NCI-H510A (cell line): ENCODE measurements around the gene LARP4B.

ENCODE experiments used
- DNase-seq: peaks from one replicate; lab custom pipeline; 2025; lab: John Stamatoyannopoulos, UW

LARP4B gene

DNA sequence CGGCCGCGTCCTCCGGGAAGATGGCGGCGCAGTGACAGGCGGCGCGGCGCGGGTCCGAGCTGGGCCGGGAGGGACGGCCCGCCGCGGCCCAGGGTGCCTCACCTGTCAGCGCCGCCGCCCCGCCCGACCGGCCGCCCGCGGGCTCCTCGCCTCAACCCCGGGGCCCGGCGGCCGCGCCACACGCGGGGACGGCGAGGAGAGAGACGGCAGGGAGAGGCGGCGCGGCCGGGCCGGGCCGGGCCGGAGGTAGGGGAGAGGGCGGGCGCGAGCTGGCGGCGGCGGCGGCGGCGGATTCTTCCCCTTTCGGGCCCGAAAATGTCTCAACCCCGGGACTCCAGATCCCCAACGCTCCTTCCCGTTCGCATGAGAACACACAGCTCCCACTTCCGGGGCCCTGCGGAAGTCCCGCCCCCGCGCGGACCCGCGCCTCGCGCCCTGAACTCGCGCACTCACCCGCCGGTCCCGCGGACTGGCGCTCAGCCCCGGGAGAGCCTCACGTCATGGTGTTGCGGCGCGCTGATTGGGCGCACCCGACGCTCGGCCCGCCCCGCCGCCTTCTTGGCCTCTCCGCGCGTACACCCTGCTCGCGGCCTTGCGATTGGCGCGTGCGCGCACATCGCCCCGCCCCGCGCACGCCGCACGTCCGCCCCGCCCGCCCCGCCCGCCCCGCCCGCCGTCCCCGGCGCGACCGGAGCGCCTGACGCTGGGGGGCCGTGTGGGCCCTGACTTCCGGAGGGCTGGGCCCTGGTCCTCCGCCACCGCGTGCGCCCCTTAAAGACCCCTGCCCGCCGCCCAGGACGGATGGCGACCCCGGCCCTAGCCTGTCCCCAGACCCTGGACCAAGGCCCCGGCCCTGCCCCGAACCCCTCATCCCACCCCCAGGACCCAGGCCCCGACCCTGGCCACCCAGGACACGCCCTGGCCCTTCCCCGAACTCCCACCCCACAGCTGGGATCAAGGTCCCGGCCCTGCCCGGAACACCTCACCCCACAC, at the start of gene LARP4B:
LARP4B (minus strand) TSS at position 380 of the 993 bp plus-strand sequence. CDS start 45,984 bp downstream, outside the sequence.
- DNase-seq = peak; percentile 86

DNA sequence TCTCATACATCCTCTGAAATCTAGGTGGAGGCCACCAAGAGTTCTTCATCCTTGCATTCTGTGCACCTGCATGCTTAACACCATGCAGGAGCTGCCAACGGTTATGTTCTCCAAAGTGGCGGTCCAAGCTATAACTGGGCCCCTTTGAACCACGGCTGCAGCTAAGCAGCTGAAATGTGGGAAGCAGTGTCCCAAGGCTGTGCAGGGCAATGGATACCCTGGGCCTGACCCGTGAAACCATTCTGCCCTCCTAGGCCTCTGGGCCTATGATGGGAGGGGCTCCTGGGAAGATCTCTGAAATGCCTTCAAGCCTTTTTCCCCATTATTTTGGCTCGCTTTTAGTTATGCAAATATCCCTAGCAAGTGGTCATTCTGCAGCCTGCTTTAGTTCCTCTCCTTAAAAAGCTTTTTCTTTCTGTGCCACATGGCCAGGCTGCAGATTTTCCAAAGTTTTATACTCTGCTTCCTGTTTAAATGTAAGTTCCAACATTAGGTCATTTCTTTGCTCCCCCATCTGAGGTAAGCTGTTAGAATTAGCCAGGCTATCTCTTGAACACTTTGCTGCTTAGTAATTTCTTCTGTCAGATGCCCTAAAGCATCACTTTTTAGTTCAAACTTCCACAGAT, 49.1 kb upstream of the LARP4B start:
- DNase-seq = no peak

DNA sequence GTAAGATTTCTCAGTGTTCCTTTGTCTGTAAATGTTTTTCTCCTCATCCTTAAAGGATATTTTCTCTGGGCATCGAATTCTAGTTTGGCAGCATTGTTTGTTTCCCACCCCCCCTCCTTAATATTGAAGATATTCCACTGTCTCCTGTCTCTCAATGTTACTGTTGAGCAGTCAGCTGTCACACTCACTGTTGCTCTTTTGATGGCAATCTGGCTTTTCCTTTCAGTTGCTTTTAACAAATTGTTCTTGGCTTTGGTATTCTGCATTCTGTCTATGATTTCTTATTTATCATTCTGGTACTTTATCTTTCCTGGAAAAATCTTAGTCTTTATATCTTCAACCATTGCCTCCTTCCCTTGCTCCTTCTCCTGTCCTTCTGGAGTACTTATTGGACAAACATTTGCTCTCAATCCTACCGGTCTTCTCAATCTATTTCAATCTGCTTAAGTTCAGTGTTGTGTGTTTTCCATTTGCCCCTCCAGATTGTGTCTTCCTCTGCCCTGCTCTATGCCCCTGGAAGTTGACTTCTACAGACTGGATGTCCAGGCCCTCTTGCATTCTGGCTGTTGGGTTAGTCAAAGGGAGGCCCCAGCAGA, 47.4 kb upstream of the LARP4B start:
- DNase-seq = no peak

DNA sequence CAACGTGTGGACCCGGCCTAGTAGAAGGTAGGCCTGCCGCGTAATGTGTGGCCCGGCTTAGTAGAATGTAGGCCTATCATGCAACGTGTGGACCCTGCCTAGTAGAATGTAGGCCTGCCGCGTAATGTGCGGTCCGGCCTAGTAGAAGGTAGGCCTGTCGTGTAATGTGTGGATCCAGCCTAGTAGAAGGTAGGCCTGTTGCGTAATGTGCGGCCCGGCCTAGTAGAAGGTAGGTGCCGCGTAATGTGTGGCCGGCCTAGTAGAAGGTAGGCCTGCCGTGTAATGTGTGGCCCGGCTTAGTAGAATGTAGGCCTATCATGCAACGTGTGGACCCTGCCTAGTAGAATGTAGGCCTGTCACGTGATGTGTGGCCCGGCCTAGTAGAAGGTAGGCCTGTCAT, 44.8 kb upstream of the LARP4B start:
- DNase-seq = no peak

DNA sequence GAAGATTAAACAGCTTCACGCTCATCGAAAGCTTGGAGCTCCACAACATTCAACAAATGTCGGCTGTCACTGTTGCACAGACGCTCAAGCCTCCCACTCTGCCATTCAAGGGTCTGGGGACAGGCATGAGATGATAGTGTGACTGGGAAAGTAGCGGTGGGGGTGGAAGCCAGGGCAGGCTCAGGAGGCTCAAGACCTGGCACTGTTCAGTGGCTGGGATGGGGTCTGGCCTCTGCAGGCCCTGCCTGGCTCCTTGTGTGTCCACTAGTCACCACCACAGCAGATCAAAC, 43.2 kb upstream of the LARP4B start:
- peak; percentile 69 for DNase-seq

DNA sequence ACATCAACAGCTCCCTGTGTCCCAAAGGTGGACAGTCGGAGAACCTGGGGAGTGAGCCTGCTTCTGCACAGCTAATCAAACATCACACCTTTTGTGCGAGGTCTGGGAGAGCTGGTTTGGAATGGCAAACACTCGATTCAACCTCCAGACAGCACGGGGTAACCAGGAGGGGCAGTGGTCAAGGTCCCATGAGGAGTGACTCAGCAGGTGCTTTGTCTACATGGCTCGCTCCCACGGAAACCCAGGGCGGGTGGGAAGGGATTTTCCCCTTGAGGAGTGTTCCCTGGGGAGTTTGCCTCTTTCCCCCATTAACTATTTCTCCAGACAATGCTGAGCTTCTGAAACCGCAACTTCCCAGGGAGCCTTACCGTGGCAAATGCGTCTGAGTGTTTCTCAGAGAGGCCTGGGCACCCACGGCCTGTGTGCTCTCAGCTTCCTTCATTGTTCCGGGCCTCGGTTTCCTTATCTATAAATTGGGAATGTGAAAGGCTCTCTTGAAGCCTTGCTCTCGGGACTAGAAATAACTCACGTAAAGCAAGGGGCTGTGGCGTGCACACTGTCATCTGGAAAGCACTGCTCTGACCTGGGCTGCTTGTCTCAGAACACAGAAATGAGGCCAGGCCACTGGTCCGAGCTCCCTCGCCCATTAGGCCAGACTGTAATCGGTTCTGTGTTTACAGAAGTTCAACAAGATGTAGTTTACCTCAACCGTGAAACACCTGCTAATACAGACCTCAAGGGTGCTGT, 42.7 kb upstream of the LARP4B start:
- DNase-seq = no peak

DNA sequence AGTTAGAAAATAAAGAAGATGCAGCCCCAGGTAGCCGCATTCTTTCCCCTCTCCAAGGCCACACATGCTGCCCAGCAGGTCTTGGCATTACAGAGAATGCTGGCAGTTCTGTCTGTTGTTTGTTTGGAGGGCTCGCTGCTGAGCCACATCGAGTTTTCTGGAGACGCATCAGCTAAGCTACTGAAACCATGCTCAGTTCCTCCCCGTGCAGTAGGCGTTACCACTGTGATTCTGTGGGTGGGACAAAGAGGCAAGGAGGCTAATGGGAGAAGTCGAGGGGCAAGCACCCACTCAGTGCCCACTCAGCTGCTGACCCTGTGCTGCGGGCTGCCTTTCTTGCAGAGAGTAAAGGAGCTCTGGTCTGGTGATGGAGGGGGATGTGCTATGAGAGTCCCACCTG, 41.3 kb upstream of the LARP4B start:
- DNase-seq = no peak

DNA sequence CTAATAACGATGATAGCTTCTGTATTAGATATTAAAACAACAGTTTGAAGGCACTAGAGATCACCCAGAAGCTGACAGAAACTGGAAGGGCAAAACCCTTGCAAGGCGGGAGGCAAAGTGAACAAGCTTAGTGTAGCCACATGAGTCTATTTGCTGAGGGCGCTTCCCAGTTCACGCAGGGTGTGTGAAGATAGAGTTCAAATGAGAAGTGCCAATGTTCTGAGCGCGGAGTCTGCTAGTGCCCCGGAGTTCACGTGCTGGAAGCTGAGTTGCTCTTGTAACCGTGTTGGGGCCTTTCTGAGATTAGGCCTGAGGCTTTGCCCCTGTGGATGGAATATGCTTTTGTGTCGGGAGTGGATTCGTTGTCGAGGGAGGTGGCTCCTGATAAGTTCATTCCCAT, 40.1 kb upstream of the LARP4B start:
- DNase-seq = no peak

DNA sequence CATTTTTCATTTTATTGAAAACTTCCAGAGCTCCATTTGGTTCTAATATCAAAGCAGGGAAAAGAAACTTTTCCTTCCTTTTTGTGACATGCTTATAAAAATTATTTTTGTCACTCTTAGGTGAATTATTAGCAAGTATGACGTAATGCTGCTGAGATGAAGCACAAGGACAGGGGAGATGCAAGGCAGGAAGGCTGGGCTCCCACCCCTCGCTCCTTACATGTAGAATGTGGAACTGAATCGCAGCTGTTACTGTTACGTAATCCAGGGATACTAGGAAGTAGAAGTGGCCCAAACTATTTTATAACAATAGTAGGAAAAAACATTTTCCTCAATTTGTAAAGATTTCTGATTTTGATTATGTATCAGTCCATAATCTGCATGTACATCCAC, 39.6 kb upstream of the LARP4B start:
- no peak for DNase-seq

DNA sequence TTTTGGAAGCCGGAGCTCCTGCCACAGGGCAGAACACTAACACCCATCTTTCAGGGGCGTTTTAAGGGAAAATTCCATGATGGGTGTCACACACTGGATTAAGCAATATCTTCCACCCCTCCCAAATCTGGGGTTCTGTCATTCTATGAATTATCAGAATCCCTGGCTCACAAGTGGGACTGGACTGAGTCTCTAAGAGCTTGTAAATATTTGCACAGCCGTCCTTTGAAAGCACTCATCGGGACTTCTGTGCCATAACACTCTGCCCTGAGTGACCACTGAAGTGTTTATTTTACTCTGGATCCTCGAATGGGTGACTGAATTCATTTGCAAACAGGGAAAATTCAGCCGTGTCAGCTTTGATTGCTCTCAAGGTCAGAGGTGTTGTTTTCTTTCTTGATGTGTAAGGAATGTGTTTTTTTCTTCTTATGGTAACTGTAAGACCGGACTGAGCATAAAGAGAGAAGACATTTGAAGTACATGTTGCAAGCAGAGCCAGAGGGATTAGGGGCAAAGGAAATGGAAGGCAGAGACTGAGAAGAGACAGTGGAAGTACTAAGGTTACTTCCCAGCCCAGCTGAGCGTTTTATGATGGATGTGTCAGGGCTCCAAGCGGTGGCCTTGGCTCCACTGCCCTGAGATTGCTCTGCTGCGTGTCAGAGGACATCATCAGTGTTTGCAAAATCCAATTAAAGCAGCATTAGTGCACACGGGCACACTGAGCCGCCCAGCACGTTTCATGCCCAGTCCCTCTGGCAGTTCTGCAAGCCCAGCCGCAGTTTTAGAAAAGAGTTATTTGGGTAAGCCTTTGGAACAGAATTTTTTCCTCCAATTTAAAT, 39.0 kb upstream of the LARP4B start:
- peak; percentile 76 for DNase-seq

DNA sequence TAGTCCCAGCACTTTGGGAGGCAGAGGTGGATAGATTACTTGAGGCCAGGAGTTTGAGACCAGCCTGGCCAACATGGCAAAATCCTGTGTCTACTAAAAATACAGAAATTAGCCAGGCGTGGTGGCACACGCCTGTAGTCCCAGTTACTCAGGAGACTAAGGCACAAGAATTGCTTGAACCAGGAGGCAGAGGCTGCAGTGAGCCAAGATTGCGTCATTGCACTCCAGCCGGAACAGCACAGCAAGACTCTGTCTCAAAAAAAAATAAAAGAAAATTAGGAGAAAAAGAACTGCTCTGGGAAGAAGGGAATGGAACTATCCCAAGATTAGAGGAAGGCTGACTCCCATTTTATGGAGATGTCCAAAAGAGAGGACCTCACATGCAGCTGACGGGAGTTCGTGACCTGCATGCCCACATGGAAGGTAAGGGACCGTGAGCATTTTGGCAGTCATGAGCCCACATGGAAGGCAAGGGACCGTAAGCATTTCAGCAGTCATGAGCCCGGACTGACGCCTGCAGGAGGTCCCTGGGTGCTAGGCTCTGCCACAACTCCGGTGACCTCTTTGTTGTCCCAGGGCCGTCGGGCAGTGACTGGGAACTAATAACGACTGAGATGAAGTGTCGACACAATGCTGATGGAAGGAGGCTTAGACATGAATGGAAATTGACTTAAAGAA, 38.1 kb upstream of the LARP4B start:
- DNase-seq = no peak

DNA sequence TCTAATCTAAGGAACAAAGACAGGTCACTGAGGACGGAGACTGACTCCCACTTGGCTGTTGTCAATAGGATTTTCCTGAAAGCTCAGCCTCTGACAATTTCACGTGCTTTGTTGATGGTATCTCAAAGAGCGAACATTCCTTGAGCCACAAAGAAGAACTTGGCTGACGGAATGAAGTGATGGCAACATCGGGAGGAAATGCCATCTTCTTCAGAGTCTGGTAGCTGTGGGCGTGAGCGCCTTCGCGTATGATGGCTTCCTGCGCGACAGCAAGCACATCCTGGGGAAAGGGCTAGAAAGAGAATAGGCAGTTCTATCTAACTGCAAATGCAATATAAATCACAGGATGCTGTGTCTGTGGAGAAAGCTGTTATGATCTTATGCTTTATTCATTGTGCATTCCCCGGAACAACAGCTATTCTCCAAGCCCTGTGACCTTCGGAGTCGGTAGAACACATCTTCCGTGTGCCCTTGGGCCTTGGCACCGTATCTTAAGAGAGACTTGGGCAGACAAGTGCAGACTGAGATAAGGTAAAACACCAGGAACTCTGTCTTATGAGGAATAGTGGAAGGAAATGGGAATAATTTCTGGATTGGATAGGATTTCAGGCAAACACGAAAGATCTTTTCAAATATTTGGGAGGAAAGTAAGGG, 37.2 kb upstream of the LARP4B start:
- no peak for DNase-seq

DNA sequence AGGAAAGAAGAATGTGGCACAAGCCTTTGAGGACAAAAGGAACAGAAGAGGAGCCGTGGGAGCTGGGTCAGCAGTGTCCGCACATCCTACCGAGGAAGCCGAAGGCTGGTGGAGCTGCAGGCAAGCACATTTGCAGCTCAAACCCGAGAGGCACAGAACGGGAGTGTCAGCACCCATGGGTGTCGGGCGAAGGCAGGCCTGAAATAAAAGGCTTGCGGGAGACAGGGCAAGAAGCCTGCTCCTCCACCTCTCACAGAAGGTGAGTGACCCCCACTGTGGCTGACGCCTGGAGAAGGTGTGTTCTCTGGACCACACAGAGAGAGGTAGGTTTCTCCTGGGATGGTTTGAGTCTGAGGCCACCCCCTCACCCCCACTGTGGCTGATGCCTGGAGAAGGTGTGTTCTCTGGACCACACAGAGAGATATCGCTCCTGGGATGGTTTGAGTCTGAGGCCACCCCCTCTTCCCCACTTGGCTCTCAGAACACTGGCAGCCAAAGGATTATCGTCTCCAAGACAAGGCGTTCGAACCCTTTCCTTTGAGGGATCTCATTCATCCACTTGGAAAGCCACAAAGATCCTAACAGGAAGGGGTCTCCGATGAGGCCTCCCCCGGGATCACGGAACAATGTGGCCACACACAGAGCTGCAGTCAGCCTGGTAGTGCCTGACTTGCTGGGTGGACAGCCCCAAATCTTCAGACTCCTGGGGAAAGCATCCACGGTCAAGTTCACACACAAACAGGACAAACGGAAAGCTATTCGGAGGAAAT, 35.1 kb upstream of the LARP4B start:
- no peak for DNase-seq

DNA sequence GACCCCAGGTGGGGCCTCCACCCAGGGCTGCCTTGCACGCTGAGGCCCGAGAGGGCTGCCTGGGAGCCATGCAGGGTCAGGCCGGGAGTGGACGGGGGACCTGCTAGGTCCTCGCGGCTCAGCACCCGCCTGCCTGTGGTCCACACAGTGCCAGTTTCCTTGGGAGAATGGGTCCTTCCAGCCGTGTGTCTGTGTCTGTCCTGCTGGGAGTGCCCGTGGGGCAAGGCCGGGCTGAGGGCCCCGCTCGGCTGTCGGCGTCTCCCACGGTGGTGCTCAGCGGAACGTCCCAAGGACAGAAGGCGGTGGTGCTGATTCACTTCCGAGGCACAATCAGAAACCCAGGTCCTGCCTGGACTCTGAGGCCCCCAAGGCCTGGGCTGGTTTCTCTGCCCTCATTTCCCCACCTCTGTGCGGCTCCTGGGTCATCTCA, 33.5 kb upstream of the LARP4B start:
- no peak for DNase-seq

DNA sequence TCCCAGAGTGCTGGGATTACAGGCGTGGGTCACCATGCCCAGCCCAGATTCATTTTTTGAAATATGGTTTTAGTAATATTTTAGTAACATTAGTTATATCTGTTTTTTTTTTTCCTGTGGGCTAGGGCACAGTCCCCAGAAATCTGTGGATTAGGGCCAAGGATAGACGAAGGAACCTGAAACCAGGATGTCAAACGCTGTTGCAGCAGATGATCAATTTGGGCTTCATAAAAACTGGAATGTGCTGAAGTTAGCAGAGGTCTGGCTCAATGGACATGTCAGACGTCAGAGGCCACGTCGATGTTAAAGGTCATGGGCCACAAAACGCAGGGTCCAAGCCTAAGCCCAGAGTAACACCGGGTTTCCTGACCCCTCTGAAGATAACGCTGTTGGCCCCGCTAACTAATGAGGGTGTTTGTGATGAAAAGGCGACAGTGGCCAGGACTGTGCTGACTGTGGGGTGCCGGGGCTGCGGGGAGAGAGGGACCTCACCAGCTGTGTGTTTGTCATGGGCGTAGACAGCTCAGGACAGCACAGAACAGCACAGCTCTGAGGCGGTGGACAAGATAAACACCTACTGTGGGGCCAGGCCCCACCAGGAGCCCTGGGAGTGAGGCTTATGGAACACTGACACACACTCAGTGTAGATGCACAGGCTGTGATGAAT, 32.9 kb upstream of the LARP4B start:
- DNase-seq = no peak

DNA sequence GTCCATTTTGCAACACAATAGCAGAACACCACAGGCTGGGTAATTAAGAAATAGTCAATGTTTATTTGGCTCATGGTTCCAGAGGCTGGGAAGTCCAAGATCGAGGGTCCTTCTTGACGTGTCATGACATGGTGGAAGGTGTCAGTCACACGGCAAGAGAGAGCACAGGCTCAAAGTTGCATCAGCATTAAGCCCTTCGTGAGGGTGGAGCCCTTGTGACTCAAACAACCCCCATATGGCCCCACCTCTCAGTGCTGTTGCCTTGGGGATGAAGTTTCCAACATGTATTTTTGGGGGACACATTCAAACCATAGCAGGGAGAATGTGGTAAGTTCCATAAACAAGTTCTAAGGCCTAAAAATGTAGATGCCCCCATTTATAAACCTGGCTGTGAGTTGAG, 32.1 kb upstream of the LARP4B start:
- no peak for DNase-seq

DNA sequence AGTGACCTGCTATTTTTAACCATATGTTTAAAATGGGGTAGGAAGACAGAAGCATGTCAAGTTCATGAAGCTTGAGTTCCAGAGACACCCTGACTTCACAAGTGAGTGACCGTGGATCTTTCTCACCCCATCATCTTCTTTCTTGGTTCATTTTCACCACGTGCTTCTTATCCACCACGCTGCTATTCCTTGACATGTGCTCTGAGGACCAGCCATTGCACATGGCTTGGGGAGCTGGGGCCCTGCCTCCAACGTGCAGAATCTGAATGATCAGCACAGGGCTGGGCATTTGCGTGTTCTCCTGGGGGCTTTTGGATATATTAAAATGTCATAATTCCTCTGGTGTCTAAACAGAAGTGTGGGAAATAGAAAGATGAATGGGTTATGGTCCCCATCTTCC, 31.7 kb upstream of the LARP4B start:
- DNase-seq = no peak

DNA sequence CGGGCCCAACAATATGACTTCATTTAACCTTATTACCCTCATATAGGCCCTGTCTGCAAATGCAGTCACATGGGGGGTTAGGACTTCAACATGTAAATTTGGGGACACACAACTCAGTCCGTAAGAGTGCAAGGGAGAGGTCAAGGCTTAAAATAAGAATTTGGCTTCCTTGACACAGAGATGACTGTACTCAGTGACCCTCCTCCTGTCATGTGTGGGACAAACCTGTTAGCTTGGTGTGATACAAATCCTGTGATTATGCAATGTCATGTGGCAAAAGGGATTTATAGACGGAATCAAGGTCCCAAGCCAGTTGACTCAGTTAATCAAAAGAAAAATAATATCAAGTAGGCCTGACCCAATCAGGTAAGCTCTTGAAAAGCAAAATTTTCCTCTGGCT, 30.8 kb upstream of the LARP4B start:
- no peak for DNase-seq

DNA sequence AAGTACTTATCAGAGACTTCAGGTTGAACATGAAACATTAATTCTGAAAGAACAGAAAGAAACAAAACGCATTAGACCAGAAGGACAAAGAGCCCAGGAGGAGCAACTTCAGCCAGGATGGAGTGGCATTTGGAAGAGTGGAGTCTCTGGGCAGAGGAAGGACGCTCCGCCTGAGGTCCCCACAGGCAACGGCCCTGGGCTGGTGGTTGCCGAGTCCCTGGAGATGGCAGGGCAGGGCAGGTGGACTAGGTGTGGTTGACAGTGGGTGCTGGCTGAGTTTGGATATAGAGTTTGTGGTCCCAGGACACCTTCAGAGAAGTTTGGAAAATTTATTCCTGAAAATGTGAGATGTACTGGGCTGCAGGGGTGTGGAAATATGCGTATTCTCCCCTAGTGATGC, 27.4 kb upstream of the LARP4B start:
- DNase-seq = no peak
